Neural progenitor cell (in vitro differentiated cells): Measurements from ENCODE around the gene MYLIP.

Experiments
- EZH2 ChIP-seq: fragments of 200-600 bp; sonication (generic); IDR thresholded peaks from 2 replicates; pipeline ENCODE4 v1.6.1; 2017; ENCODE audit warnings: antibody characterized with exemption, mild to moderate bottlenecking, moderate library complexity
- TF ChIP-seq, protein P1 (sequence below): fragments of 200-600 bp; sonication (generic); IDR thresholded peaks from 2 replicates; pipeline ENCODE4 v1.5.1; 2017; ENCODE audit warnings: antibody characterized with exemption, mild to moderate bottlenecking

DNA sequence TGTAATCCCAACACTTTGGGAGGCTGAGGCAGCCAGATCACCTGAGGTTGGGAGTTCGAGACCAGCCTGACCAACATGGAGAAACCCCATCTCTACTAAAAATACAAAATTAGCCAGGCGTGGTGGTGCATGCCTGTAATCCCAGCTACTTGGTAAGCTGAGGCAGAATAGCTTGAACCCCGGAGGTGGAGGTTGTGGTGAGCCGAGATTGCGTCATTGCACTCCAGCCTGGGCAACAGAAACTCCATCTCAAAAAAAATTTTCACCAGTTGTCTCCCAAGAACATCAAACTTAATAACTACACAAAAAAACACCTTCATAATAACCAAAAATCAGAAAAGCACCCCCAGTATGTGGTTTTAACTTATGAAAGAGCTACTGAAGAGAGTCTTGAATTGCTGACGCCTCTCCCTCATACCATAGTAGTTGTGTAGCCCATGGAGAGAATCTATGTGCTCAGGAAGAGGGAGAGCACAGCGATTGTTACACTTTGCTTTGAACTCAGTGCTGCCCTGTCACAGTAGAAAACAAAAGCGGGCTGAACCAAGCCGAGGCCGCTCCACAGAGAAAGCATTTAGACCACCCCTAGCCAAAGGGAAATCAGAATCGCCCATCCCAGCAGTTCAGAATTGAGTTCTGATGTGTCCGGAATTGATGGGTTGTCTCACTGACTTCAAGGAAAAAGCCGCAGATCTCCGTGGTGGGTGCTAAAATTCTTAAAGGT, 67.5 kb downstream of the MYLIP start:
- TF ChIP-seq, protein P1, sequence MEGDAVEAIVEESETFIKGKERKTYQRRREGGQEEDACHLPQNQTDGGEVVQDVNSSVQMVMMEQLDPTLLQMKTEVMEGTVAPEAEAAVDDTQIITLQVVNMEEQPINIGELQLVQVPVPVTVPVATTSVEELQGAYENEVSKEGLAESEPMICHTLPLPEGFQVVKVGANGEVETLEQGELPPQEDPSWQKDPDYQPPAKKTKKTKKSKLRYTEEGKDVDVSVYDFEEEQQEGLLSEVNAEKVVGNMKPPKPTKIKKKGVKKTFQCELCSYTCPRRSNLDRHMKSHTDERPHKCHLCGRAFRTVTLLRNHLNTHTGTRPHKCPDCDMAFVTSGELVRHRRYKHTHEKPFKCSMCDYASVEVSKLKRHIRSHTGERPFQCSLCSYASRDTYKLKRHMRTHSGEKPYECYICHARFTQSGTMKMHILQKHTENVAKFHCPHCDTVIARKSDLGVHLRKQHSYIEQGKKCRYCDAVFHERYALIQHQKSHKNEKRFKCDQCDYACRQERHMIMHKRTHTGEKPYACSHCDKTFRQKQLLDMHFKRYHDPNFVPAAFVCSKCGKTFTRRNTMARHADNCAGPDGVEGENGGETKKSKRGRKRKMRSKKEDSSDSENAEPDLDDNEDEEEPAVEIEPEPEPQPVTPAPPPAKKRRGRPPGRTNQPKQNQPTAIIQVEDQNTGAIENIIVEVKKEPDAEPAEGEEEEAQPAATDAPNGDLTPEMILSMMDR = no peak
- no peak for TF ChIP-seq EZH2
